HEK293 (cell line): ENCODE measurements around the gene HMX3.

Experiments used
- CTCF ChIP-seq: fragments of 450-650 bp; formaldehyde crosslinking; IDR thresholded peaks from 2 replicates; pipeline ENCODE4 v1.5.1; 2016; ENCODE audit warnings: missing biosample characterization, missing genetic modification characterization
- KLF1 ChIP-seq: fragments of 450-650 bp; formaldehyde crosslinking; IDR thresholded peaks from 2 replicates; pipeline ENCODE4 v1.5.1; 2016; ENCODE audit warnings: missing biosample characterization, missing genetic modification characterization
- ZNF280D ChIP-seq: fragments of 450-650 bp; formaldehyde crosslinking; IDR thresholded peaks from 2 replicates; pipeline ENCODE4 v1.5.1; 2016; ENCODE audit warnings: missing biosample characterization, missing genetic modification characterization
- ZNF777 ChIP-seq: fragments of 450-650 bp; formaldehyde crosslinking; IDR thresholded peaks from 2 replicates; pipeline ENCODE4 v1.5.1; 2017; ENCODE audit warnings: missing biosample characterization, missing genetic modification characterization, borderline replicate concordance
- TF ChIP-seq, protein P1 (sequence below): fragments of 450-650 bp; formaldehyde crosslinking; IDR thresholded peaks from 2 replicates; pipeline ENCODE4 v1.5.1; 2016; ENCODE audit warnings: missing biosample characterization, missing genetic modification characterization

DNA sequence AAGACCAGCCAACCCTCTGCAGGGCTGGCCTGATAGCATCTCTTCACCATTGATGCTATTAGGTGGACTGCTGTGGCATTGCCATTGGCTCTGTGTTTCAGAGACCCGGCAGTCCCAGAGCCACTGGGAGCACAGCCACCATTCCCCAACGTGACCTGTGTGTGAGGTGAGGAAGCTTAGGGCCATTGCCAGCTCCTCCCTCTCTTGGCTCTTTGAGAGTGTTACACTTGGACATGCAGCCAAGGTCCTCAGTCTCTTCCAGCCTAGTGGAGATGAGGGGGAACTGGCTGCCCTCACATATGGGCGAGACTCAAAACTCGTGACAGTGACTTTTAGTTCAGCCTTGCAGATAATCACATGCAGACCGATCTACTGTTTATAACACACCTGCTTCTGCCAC is 39.3 kb upstream of the HMX3 start:
- TF ChIP-seq CTCF (no peak), ZNF280D (no peak), KLF1 (tag by site-specific recombination) (no peak), ZNF777 (tag by site-specific recombination) (no peak)
- TF ChIP-seq, protein P1, sequence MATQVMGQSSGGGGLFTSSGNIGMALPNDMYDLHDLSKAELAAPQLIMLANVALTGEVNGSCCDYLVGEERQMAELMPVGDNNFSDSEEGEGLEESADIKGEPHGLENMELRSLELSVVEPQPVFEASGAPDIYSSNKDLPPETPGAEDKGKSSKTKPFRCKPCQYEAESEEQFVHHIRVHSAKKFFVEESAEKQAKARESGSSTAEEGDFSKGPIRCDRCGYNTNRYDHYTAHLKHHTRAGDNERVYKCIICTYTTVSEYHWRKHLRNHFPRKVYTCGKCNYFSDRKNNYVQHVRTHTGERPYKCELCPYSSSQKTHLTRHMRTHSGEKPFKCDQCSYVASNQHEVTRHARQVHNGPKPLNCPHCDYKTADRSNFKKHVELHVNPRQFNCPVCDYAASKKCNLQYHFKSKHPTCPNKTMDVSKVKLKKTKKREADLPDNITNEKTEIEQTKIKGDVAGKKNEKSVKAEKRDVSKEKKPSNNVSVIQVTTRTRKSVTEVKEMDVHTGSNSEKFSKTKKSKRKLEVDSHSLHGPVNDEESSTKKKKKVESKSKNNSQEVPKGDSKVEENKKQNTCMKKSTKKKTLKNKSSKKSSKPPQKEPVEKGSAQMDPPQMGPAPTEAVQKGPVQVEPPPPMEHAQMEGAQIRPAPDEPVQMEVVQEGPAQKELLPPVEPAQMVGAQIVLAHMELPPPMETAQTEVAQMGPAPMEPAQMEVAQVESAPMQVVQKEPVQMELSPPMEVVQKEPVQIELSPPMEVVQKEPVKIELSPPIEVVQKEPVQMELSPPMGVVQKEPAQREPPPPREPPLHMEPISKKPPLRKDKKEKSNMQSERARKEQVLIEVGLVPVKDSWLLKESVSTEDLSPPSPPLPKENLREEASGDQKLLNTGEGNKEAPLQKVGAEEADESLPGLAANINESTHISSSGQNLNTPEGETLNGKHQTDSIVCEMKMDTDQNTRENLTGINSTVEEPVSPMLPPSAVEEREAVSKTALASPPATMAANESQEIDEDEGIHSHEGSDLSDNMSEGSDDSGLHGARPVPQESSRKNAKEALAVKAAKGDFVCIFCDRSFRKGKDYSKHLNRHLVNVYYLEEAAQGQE = no peak
